GM12878 (cell line): Measurements from ENCODE around the gene GLRX5. TPM values are rescaled to one million over a fixed set of nuclear protein-coding genes. Genes with fewer than 3 reads are reported as not detected.

Experiments used
- ATF3 ChIP-seq: IDR thresholded peaks from 2 replicates; pipeline ENCODE4 v1.6.1; 2011; ENCODE audit warnings: low read depth, mild to moderate bottlenecking, low read length, moderate library complexity, borderline replicate concordance; ENCODE audit errors: extremely low read depth
- BACH1 ChIP-seq: fragments of 450-650 bp; IDR thresholded peaks from 2 replicates; pipeline ENCODE4 v1.6.1; 2017; ENCODE audit warnings: mild to moderate bottlenecking, borderline replicate concordance
- BRCA1 ChIP-seq: IDR thresholded peaks from 2 replicates; pipeline ENCODE4 v1.6.1; 2011; ENCODE audit warnings: low read depth, low read length, improper control_type of control experiment
- EZH2 ChIP-seq: IDR thresholded peaks from 2 replicates; pipeline ENCODE4 v1.6.1; 2012; ENCODE audit warnings: low read depth, mild to moderate bottlenecking, control low read depth, inconsistent platforms, low read length, borderline replicate concordance; ENCODE audit not compliant: control insufficient read depth
- FOXK2 ChIP-seq: fragments of 450-650 bp; IDR thresholded peaks from 2 replicates; pipeline ENCODE4 v1.6.1; 2017; ENCODE audit warnings: mild to moderate bottlenecking, moderate library complexity
- HDGF ChIP-seq: fragments of 450-650 bp; IDR thresholded peaks from 2 replicates; pipeline ENCODE4 v1.6.1; 2016; ENCODE audit warnings: antibody characterized with exemption
- IKZF1 ChIP-seq: fragments of 450-650 bp; conservative IDR thresholded peaks from 2 replicates; pipeline ENCODE4 v1.6.1; 2017; ENCODE audit warnings: antibody characterized with exemption, mild to moderate bottlenecking
- IKZF2 ChIP-seq, 2 experiments: fragments of 450-650 bp; IDR thresholded peaks; 2 replicates each; pipeline ENCODE4 v1.6.1; 2017; ENCODE audit warnings: mild to moderate bottlenecking in 2 of 2, moderate library complexity in 2 of 2
- KAT2A ChIP-seq: conservative IDR thresholded peaks from 2 replicates; pipeline ENCODE4 v1.6.1; 2011; ENCODE audit warnings: low read depth, low read length; ENCODE audit not compliant: control insufficient read depth
- KLF5 ChIP-seq: fragments of 450-650 bp; IDR thresholded peaks from 2 replicates; pipeline ENCODE4 v1.6.1; 2014; ENCODE audit warnings: mild to moderate bottlenecking; ENCODE audit not compliant: partially characterized antibody
- MLLT1 ChIP-seq: fragments of 450-650 bp; IDR thresholded peaks from 2 replicates; pipeline ENCODE4 v1.6.1; 2016; ENCODE audit warnings: mild to moderate bottlenecking
- MTA2 ChIP-seq: fragments of 450-650 bp; IDR thresholded peaks from 2 replicates; pipeline ENCODE4 v1.6.1; 2016; ENCODE audit warnings: low read depth, mild to moderate bottlenecking, moderate library complexity
- MXI1 ChIP-seq: fragments of 150-350 bp; IDR thresholded peaks from 2 replicates; pipeline ENCODE4 v1.6.1; 2011; ENCODE audit warnings: low read depth, mild to moderate bottlenecking, inconsistent platforms, low read length, improper control_type of control experiment
- MYB ChIP-seq: fragments of 150-350 bp; IDR thresholded peaks from 2 replicates; pipeline ENCODE4 v1.6.1; 2014; ENCODE audit warnings: mild to moderate bottlenecking, low read depth, low read length, borderline replicate concordance
- NBN ChIP-seq: fragments of 450-650 bp; IDR thresholded peaks from 2 replicates; pipeline ENCODE4 v1.6.1; 2016
- NRF1 ChIP-seq: conservative IDR thresholded peaks from 2 replicates; pipeline ENCODE4 v1.6.1; 2011; ENCODE audit warnings: mild to moderate bottlenecking, low read depth, low read length, improper control_type of control experiment
- PML ChIP-seq: IDR thresholded peaks from 2 replicates; pipeline ENCODE4 v1.6.1; 2012; ENCODE audit warnings: low read length, inconsistent platforms
- RBBP5 ChIP-seq: fragments of 200-600 bp; sonication (generic); conservative IDR thresholded peaks from 2 replicates; pipeline ENCODE4 v1.6.1; 2016
- RFX5 ChIP-seq: IDR thresholded peaks from 2 replicates; pipeline ENCODE4 v1.6.1; 2011; ENCODE audit warnings: low read depth, low read length, improper control_type of control experiment
- SIN3A ChIP-seq: IDR thresholded peaks from 2 replicates; pipeline ENCODE4 v1.6.1; 2012; ENCODE audit warnings: low read depth, low read length, improper control_type of control experiment
- SIX5 ChIP-seq: IDR thresholded peaks from 2 replicates; pipeline ENCODE4 v1.6.1; 2011; ENCODE audit warnings: mild to moderate bottlenecking, low read depth, low read length, moderate library complexity; ENCODE audit not compliant: severe bottlenecking
- SMC3 ChIP-seq: IDR thresholded peaks from 2 replicates; pipeline ENCODE4 v1.6.1; 2011; ENCODE audit warnings: low read length, improper control_type of control experiment, borderline replicate concordance
- YBX1 ChIP-seq: fragments of 450-650 bp; IDR thresholded peaks from 2 replicates; pipeline ENCODE4 v1.6.1; 2016; ENCODE audit warnings: antibody characterized with exemption
- polyA plus RNA-seq, 11 experiments: library from polyadenylated mRNA; depleted of rRNA in 4 of 11; unstranded in 6 of 11; stranded (reverse) in 5 of 11; fragments of >200 nt; fragmentation: Nextera tagmentation in 4 of 11; fragmentation: Illumina TruSeq in 1 of 11; extraction: Ambion mirVana in 4 of 11; extraction: Trizol in 1 of 11; gene quantifications; 1 replicate in 1 of 11; 2 replicates in 10 of 11; pipeline versions ENCODE4 v1.2.1 to v1.2.3, GENCODE V29; 2011 to 2016; ENCODE audit warnings: inconsistent platforms in 2 of 11, missing spikeins in 2 of 11, low read depth in 1 of 11
- total RNA-seq, 4 experiments: library from RNA; depleted of rRNA in 3 of 4; stranded (reverse); fragments of >200 nt in 3 of 4; fragmentation: Illumina TruSeq in 1 of 4; extraction: Trizol in 1 of 4; gene quantifications; 2 replicates each; pipeline versions ENCODE4 v1.2.1 to v1.2.3, GENCODE V29; 2013 to 2021
- TF ChIP-seq, protein P1 (sequence below): fragments of 450-650 bp; IDR thresholded peaks from 2 replicates; pipeline ENCODE4 v1.6.1; 2017; ENCODE audit warnings: antibody characterized with exemption, mild to moderate bottlenecking, moderate library complexity
- TF ChIP-seq, protein P2 (sequence below): fragments of 450-650 bp; IDR thresholded peaks from 2 replicates; pipeline ENCODE4 v1.6.1; 2017; ENCODE audit warnings: mild to moderate bottlenecking, low read depth, inconsistent platforms; ENCODE audit not compliant: poor library complexity, severe bottlenecking

The GLRX5 gene
- total and polyA plus RNA-seq, 10 of the 15 experiments (the other 5 are each of a cell fraction or from before 2014, with no cell fraction given) = 12.8 to 139 (median 55.4) TPM

GRCh38 chr14:95515596-95516552, 19.0 kb upstream of the GLRX5 start (continued):
- TF ChIP-seq FOXK2 (no peak), IKZF2 (IDR thresholded peaks at IDR 0.05) (peak; percentile 76), PML (no peak), ATF3 (no peak), BACH1 (peak; percentile 26; the same call in 1 of the 2 replicates), MYB (no peak), KAT2A (no peak), SMC3 (0 out of 2 replicates have a peak, but pooled peaks have one; percentile 12), KLF5 (peak; percentile 29), SIX5 (no peak), RBBP5 (no peak), MXI1 (peak; percentile 35; the same call in 1 of the 2 replicates), HDGF (peak; percentile 78; the same call in 1 of the 2 replicates), EZH2 (no peak), MLLT1 (peak; percentile 92), MTA2 (no peak), NBN (peak; percentile 83), YBX1 (no peak), SIN3A (peak; percentile 52; the same call in 1 of the 2 replicates), NRF1 (no peak), IKZF1 (peak; percentile 86), BRCA1 (no peak), RFX5 (no peak; the same call in 1 of the 2 replicates)
- TF ChIP-seq, protein P1, sequence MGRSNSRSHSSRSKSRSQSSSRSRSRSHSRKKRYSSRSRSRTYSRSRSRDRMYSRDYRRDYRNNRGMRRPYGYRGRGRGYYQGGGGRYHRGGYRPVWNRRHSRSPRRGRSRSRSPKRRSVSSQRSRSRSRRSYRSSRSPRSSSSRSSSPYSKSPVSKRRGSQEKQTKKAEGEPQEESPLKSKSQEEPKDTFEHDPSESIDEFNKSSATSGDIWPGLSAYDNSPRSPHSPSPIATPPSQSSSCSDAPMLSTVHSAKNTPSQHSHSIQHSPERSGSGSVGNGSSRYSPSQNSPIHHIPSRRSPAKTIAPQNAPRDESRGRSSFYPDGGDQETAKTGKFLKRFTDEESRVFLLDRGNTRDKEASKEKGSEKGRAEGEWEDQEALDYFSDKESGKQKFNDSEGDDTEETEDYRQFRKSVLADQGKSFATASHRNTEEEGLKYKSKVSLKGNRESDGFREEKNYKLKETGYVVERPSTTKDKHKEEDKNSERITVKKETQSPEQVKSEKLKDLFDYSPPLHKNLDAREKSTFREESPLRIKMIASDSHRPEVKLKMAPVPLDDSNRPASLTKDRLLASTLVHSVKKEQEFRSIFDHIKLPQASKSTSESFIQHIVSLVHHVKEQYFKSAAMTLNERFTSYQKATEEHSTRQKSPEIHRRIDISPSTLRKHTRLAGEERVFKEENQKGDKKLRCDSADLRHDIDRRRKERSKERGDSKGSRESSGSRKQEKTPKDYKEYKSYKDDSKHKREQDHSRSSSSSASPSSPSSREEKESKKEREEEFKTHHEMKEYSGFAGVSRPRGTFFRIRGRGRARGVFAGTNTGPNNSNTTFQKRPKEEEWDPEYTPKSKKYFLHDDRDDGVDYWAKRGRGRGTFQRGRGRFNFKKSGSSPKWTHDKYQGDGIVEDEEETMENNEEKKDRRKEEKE = no peak
- TF ChIP-seq, protein P2, sequence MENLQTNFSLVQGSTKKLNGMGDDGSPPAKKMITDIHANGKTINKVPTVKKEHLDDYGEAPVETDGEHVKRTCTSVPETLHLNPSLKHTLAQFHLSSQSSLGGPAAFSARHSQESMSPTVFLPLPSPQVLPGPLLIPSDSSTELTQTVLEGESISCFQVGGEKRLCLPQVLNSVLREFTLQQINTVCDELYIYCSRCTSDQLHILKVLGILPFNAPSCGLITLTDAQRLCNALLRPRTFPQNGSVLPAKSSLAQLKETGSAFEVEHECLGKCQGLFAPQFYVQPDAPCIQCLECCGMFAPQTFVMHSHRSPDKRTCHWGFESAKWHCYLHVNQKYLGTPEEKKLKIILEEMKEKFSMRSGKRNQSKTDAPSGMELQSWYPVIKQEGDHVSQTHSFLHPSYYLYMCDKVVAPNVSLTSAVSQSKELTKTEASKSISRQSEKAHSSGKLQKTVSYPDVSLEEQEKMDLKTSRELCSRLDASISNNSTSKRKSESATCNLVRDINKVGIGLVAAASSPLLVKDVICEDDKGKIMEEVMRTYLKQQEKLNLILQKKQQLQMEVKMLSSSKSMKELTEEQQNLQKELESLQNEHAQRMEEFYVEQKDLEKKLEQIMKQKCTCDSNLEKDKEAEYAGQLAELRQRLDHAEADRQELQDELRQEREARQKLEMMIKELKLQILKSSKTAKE = peak; percentile 41
